KMS-11 (cell line): Measurements from ENCODE around the gene PDE2A.
A peak's percentile ranks its signal among the peaks of the same experiment; 100 is the strongest.

Experiments
- H2AFZ ChIP-seq: fragments of 200-600 bp; sonication (generic); 2 replicates; pipeline ENCODE4 v1.6.1; 2016; ENCODE audit warnings: antibody characterized with exemption, mixed run types, low read depth
- H3K27ac ChIP-seq: fragments of 200-600 bp; sonication (generic); 2 replicates; pipeline ENCODE4 v1.6.1; 2016; ENCODE audit warnings: mild to moderate bottlenecking, mixed run types
- H3K27me3 ChIP-seq: fragments of 200-600 bp; sonication (generic); 2 replicates; pipeline ENCODE4 v1.6.1; 2017; ENCODE audit warnings: mild to moderate bottlenecking, low read depth, mixed run types, moderate library complexity; ENCODE audit not compliant: insufficient read depth
- H3K36me3 ChIP-seq: fragments of 200-600 bp; sonication (generic); 2 replicates; pipeline ENCODE4 v1.6.1; 2017; ENCODE audit warnings: mild to moderate bottlenecking, mixed run types; ENCODE audit not compliant: insufficient read depth
- H3K4me1 ChIP-seq: fragments of 200-600 bp; sonication (generic); 2 replicates; pipeline ENCODE4 v1.6.1; 2016; ENCODE audit warnings: mild to moderate bottlenecking, low read depth, mixed run types; ENCODE audit not compliant: poor library complexity, severe bottlenecking
- H3K4me2 ChIP-seq: fragments of 200-600 bp; sonication (generic); 2 replicates; pipeline ENCODE4 v1.7.0; 2016; ENCODE audit warnings: mild to moderate bottlenecking, mixed run types
- H3K4me3 ChIP-seq: fragments of 200-600 bp; sonication (generic); IDR thresholded peaks from 2 replicates; pipeline ENCODE4 v1.6.1; 2017; ENCODE audit warnings: low read depth, low read length, mixed read lengths; ENCODE audit not compliant: insufficient read depth
- H3K79me2 ChIP-seq: fragments of 200-600 bp; sonication (generic); 2 replicates; pipeline ENCODE4 v1.6.1; 2016; ENCODE audit warnings: low read depth, mixed run types; ENCODE audit not compliant: insufficient read depth
- H3K9ac ChIP-seq: fragments of 200-600 bp; sonication (generic); 2 replicates; pipeline ENCODE4 v1.6.1; 2016; ENCODE audit warnings: mild to moderate bottlenecking, mixed run types
- H4K20me1 ChIP-seq: fragments of 200-600 bp; sonication (generic); 2 replicates; pipeline ENCODE4 v1.6.1; 2016; ENCODE audit warnings: mild to moderate bottlenecking, mixed run types; ENCODE audit not compliant: insufficient read depth
- TF ChIP-seq, protein P1 (sequence below): fragments of 200-600 bp; sonication (generic); conservative IDR thresholded peaks from 2 replicates; pipeline ENCODE4 v1.6.1; 2017; ENCODE audit warnings: low read depth, mild to moderate bottlenecking, antibody characterized with exemption, low read length, moderate library complexity, mixed read lengths

The PDE2A gene

DNA sequence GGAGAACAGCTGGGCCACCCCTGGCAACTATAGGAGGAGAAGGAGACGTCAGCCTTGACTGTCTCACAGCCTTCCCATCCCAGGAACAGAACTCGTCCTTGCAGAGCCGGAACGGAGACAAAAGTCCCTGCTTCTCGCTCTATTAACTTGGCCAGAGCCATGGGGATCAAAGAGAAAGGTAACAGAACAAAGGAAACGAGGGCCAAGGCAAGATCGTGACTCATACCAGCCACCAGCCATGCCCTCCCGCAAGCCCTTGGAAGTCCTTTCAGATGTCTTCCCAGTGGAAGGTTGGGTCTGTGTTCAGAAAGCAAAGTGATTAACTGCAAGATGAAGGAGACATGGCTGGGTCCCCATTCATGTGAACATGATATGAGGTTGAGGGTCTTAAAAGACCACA lies 64.7 kb downstream of the PDE2A start:
- Histone ChIP-seq H3K4me1 (no peaks in the 10 kb centered on the region), H3K27me3 (peaks cover 88% of the 10 kb centered on the region), H3K4me2 (no peak overlapping the region), H3K27ac (no peak overlapping the region), H3K4me3 (no peak overlapping the region), H3K9ac (no peak overlapping the region), H3K79me2 (no peaks in the 10 kb centered on the region), H3K36me3 (no peaks in the 10 kb centered on the region), H2AFZ (no peak overlapping the region), H4K20me1 (no peaks in the 10 kb centered on the region)
- TF ChIP-seq, protein P1, sequence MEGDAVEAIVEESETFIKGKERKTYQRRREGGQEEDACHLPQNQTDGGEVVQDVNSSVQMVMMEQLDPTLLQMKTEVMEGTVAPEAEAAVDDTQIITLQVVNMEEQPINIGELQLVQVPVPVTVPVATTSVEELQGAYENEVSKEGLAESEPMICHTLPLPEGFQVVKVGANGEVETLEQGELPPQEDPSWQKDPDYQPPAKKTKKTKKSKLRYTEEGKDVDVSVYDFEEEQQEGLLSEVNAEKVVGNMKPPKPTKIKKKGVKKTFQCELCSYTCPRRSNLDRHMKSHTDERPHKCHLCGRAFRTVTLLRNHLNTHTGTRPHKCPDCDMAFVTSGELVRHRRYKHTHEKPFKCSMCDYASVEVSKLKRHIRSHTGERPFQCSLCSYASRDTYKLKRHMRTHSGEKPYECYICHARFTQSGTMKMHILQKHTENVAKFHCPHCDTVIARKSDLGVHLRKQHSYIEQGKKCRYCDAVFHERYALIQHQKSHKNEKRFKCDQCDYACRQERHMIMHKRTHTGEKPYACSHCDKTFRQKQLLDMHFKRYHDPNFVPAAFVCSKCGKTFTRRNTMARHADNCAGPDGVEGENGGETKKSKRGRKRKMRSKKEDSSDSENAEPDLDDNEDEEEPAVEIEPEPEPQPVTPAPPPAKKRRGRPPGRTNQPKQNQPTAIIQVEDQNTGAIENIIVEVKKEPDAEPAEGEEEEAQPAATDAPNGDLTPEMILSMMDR, result no peak; the same call in 1 of the 2 replicates

DNA sequence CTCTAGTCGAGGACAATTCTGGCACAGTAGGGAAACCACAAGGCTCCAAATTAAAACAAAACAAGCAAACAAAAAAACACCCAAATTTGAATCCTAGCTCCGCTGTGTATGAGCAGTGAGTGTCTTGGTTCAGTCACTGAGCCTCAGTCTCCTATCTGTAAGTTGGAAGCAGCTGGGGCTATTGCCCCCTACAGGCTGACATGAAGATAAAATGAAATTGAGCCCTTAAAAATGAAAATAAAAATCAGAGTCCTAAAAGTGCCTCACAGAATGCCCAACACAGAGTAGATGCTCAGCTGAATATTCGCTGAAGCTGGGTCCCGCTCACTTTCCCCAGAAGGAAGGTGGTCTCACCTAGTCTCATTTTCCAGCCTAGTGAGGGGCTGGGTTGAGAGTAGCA lies 65.2 kb downstream of the PDE2A start:
- Histone ChIP-seq H3K4me1 (no peaks in the 10 kb centered on the region), H3K27me3 (peaks cover 89% of the 10 kb centered on the region), H4K20me1 (no peaks in the 10 kb centered on the region), H3K36me3 (no peaks in the 10 kb centered on the region), H3K4me3 (no peak overlapping the region), H3K27ac (no peak overlapping the region), H3K4me2 (no peak overlapping the region), H2AFZ (no peak overlapping the region), H3K9ac (no peak overlapping the region), H3K79me2 (no peaks in the 10 kb centered on the region)
- TF ChIP-seq, protein P1, result peak; percentile 59; the same call in 1 of the 2 replicates

DNA sequence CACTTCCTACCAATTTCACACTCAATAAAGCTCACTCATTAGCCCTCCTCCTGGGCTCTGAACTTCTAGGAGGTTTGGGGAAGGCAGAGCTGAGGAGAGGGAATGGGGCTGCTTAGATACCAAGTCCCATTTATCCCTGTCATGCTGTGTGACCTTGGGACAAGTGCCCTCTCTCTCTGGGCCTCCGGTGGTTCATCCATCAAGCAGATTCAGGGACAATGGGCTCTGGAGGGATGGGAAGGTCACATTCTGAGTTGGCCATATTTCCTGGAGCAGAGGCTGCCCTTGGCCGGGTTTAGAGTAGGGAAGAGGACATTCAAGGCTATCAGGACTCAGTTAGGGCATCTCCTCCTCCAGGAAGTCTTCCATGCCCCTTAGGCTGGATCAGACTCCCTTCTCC lies 66.7 kb downstream of the PDE2A start:
- no peaks in the 10 kb centered on the region for H4K20me1 ChIP-seq
- H2AFZ ChIP-seq, result no peak overlapping the region
- H3K27me3 ChIP-seq, result peaks cover 87% of the 10 kb centered on the region
- TF ChIP-seq, protein P1, result no peak
- no peak overlapping the region for H3K9ac ChIP-seq
- no peaks in the 10 kb centered on the region for H3K36me3 ChIP-seq
- no peak overlapping the region for H3K4me3 ChIP-seq
- H3K4me2 ChIP-seq, result no peak overlapping the region
- no peaks in the 10 kb centered on the region for H3K4me1 ChIP-seq
- no peak overlapping the region for H3K27ac ChIP-seq
- H3K79me2 ChIP-seq, result no peaks in the 10 kb centered on the region

DNA sequence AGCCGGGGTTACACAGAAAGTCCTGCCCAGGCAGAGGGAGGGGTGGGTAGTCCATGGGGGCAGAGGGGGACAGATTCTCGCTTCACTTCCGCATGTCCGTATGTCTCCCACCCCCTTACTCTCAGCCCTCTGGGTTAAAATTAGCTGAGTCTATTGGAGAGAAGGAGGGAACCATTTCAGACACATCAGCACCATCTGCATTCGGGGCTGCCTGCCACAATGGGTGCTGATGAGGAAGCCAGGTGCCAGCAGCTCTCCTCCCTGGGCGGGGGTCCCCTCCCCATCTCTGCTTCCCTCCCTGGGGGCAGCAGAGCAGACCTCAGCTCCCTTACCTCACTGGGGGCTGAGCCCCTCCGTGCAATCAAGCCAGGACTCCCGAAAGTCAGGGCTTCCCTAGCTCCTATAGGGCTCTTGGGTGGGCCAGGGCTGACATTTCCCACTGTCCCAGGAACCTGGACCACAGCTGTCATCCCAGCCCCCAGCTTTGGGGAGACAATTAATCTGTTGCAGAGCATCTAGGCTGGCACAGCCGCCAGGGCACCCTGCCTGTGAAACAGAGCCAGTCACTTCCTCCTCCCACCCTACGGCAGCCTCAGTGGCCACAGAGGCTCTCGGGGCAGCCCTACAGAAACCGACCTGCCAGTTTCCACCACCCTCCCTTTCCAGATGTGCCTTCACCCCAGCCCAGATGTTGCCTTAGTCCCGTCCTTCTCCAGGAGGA lies 67.3 kb downstream of the PDE2A start:
- H3K4me3 ChIP-seq, result no peak overlapping the region
- no peaks in the 10 kb centered on the region for H3K79me2 ChIP-seq
- no peaks in the 10 kb centered on the region for H3K36me3 ChIP-seq
- no peak overlapping the region for H2AFZ ChIP-seq
- no peaks in the 10 kb centered on the region for H4K20me1 ChIP-seq
- H3K27ac ChIP-seq, result no peak overlapping the region
- H3K4me2 ChIP-seq, result no peak overlapping the region
- no peak overlapping the region for H3K9ac ChIP-seq
- no peaks in the 10 kb centered on the region for H3K4me1 ChIP-seq
- TF ChIP-seq, protein P1, result no peak
- H3K27me3 ChIP-seq, result peaks cover 90% of the 10 kb centered on the region
